ENCODE measurements around the gene CELF4.

Gene CELF4

DNA sequence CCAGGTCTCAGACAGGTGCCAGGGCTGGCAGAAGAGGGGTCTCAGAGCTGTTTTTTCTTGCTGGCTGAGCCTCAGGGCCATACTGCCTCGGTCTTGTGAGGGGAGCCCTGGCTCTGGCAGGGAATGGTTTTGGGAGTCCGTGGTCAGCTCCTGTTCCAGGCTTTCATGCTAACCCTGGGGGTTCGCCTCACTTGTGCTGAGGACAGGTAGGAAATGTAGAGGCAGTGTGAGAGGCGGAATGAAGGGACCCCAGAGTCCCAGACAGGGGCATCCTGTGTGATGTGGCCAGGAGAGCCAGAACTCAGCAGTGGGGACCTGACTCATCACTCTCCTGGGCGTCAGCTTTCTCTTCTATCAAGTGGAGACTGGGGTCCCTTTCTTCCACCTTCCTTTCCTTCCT, 5.7 kb upstream of the CELF4 start:
- H3K27ac ChIP-seq (replicated peaks), result no peak overlapping the region
- TF ChIP-seq GABPA (IDR thresholded peaks at IDR 0.05; ENCODE audit: low read depth), result no peak
- no peak for TF ChIP-seq SPI1 (IDR thresholded peaks at IDR 0.05; ENCODE audit: borderline replicate concordance, low read depth)
- TF ChIP-seq, protein P1, sequence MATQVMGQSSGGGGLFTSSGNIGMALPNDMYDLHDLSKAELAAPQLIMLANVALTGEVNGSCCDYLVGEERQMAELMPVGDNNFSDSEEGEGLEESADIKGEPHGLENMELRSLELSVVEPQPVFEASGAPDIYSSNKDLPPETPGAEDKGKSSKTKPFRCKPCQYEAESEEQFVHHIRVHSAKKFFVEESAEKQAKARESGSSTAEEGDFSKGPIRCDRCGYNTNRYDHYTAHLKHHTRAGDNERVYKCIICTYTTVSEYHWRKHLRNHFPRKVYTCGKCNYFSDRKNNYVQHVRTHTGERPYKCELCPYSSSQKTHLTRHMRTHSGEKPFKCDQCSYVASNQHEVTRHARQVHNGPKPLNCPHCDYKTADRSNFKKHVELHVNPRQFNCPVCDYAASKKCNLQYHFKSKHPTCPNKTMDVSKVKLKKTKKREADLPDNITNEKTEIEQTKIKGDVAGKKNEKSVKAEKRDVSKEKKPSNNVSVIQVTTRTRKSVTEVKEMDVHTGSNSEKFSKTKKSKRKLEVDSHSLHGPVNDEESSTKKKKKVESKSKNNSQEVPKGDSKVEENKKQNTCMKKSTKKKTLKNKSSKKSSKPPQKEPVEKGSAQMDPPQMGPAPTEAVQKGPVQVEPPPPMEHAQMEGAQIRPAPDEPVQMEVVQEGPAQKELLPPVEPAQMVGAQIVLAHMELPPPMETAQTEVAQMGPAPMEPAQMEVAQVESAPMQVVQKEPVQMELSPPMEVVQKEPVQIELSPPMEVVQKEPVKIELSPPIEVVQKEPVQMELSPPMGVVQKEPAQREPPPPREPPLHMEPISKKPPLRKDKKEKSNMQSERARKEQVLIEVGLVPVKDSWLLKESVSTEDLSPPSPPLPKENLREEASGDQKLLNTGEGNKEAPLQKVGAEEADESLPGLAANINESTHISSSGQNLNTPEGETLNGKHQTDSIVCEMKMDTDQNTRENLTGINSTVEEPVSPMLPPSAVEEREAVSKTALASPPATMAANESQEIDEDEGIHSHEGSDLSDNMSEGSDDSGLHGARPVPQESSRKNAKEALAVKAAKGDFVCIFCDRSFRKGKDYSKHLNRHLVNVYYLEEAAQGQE (IDR thresholded peaks at IDR 0.05; ENCODE audit: insufficient replicate concordance, low read depth), result no peak
- TF ChIP-seq, protein P2, sequence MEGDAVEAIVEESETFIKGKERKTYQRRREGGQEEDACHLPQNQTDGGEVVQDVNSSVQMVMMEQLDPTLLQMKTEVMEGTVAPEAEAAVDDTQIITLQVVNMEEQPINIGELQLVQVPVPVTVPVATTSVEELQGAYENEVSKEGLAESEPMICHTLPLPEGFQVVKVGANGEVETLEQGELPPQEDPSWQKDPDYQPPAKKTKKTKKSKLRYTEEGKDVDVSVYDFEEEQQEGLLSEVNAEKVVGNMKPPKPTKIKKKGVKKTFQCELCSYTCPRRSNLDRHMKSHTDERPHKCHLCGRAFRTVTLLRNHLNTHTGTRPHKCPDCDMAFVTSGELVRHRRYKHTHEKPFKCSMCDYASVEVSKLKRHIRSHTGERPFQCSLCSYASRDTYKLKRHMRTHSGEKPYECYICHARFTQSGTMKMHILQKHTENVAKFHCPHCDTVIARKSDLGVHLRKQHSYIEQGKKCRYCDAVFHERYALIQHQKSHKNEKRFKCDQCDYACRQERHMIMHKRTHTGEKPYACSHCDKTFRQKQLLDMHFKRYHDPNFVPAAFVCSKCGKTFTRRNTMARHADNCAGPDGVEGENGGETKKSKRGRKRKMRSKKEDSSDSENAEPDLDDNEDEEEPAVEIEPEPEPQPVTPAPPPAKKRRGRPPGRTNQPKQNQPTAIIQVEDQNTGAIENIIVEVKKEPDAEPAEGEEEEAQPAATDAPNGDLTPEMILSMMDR (IDR thresholded peaks at IDR 0.05; ENCODE audit: insufficient read depth, low read length), result no peak
- TF ChIP-seq POLR2AphosphoS5 (IDR thresholded peaks at IDR 0.05; ENCODE audit: low read depth), result no peak
- no peak for DNase-seq (ENCODE audit: low read depth in 1 of 2, low spot score in 1 of 2)
- H3K4me3 ChIP-seq (replicated peaks; ENCODE audit: insufficient read depth, low read length), result no peak overlapping the region
- peaks cover 40% of the 10 kb centered on the region for H3K27me3 ChIP-seq (ENCODE audit: insufficient read depth, poor library complexity, severe bottlenecking)

DNA sequence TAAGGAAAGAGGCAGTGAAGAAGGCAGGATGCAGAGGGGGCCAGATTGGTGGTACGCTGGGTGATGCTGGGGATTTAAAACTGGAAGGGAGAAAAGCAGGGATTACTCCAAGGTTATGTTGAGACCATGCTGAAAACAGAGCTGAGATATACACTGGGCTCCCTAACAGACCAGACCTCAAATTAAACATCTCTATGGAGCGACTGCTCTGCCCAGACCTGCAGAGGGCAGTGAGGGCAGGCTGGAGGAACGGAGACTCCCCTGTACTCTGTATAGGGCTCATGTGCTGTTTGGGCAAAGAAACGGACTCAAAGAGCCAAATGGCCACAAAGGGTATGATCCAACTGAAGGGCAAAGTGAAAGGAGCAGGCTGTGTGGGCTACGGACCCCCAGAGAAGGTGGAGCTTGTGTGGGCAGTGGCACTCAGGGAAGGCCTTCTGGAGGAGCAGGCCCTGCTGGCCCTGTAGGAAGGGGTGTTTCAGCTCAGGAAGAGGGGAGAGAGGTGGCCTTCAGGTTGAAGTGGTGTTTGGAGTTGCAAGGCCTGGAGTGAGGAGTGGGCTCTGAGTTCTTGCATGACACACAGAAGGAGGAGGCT, 4.8 kb upstream of the CELF4 start:
- TF ChIP-seq, protein P1 (IDR thresholded peaks at IDR 0.05; ENCODE audit: insufficient replicate concordance, low read depth), result no peak
- no peak for TF ChIP-seq GABPA (IDR thresholded peaks at IDR 0.05; ENCODE audit: low read depth)
- no peak for TF ChIP-seq SPI1 (IDR thresholded peaks at IDR 0.05; ENCODE audit: borderline replicate concordance, low read depth)
- TF ChIP-seq POLR2AphosphoS5 (IDR thresholded peaks at IDR 0.05; ENCODE audit: low read depth), result no peak
- TF ChIP-seq, protein P2 (IDR thresholded peaks at IDR 0.05; ENCODE audit: insufficient read depth, low read length), result no peak
- H3K27me3 ChIP-seq (ENCODE audit: insufficient read depth, poor library complexity, severe bottlenecking), result peaks cover 43% of the 10 kb centered on the region
- no peak overlapping the region for H3K4me3 ChIP-seq (replicated peaks; ENCODE audit: insufficient read depth, low read length)
- no peak overlapping the region for H3K27ac ChIP-seq (replicated peaks)
- DNase-seq (ENCODE audit: low read depth in 1 of 2, low spot score in 1 of 2), result no peak

DNA sequence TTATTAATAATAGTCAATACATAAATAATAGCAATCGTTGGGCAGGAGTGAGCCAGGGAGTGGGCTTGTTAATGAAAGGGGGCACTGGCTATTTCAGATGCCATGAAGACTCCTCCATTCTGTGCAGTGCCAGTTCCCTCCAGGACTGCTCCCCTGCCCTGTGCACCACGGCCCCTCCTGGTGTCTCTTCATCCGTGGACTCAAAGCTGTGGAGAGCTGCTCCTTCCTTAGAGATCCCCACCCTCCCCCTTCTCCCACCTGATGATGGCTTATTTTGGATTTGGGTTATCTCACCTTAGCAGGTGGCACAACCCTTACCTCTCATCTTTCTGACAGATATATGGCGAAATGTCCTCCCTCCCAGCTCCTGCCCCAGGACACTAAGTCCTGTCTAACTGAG, 3.1 kb upstream of the CELF4 start:
- H3K4me3 ChIP-seq (replicated peaks; ENCODE audit: insufficient read depth, low read length), result no peak overlapping the region
- peaks cover 58% of the 10 kb centered on the region for H3K27me3 ChIP-seq (ENCODE audit: insufficient read depth, poor library complexity, severe bottlenecking)
- DNase-seq (ENCODE audit: low read depth in 1 of 2, low spot score in 1 of 2), result no peak
- no peak overlapping the region for H3K27ac ChIP-seq (replicated peaks)
- TF ChIP-seq SPI1 (IDR thresholded peaks at IDR 0.05; ENCODE audit: borderline replicate concordance, low read depth) (no peak), GABPA (IDR thresholded peaks at IDR 0.05; ENCODE audit: low read depth) (no peak), POLR2AphosphoS5 (IDR thresholded peaks at IDR 0.05; ENCODE audit: low read depth) (no peak)
- TF ChIP-seq, protein P1 (IDR thresholded peaks at IDR 0.05; ENCODE audit: insufficient replicate concordance, low read depth), result no peak
- TF ChIP-seq, protein P2 (IDR thresholded peaks at IDR 0.05; ENCODE audit: insufficient read depth, low read length), result no peak
